Endothelial cell of umbilical vein (primary cell): ENCODE results near the gene DAD1. TPM values are rescaled to one million over a fixed set of nuclear protein-coding genes. Genes with fewer than 3 reads are reported as not detected.

Experiments used
- BruUV-seq: library from RNA; stranded (reverse); fragments of 400-500 nt; replicated peaks from 2 replicates; lab custom pipeline; 2021; lab: Mats Ljungman, UMichigan
- CTCF ChIA-PET: fragments of 300-600, 350-600 bp; sonication (Branson Sonifier 250); formaldehyde crosslinking; loops from one replicate; lab custom pipeline; 2021; ENCODE audit warnings: antibody characterized with exemption, inconsistent platforms; lab: Charles Lee
- POLR2A ChIA-PET: fragments of 300-600, 350-600 bp; sonication (Branson Sonifier 250); formaldehyde crosslinking; loops from one replicate; lab custom pipeline; 2021; ENCODE audit warnings: antibody characterized with exemption, inconsistent platforms; lab: Charles Lee
- DNase-seq: peaks from one replicate; pipeline ENCODE4 v3.0.0-alpha.2; 2011; ENCODE audit warnings: low read depth, low spot score
- FAIRE-seq: peaks from 2 replicates; lab custom pipeline; 2011; peaks lifted over from hg19 to GRCh38; lab: Jason Lieb, UNC
- H2AFZ ChIP-seq: 2 replicates; pipeline ENCODE4 v1.6.0; 2012; ENCODE audit warnings: low read depth, low read length, control low read depth, inconsistent platforms
- H3K27ac ChIP-seq: 2 replicates; pipeline ENCODE4 v1.5.1; 2011; ENCODE audit warnings: low read depth, mild to moderate bottlenecking, control low read depth, low read length, moderate library complexity; ENCODE audit not compliant: insufficient read depth
- H3K27me3 ChIP-seq, 2 experiments: 2 replicates each; pipeline versions ENCODE4 v1.6.0 to v1.6.1; 2011; ENCODE audit warnings: low read length in 2 of 2, mixed read lengths in 1 of 2; ENCODE audit not compliant: control insufficient read depth in 2 of 2, insufficient read depth in 2 of 2
- H3K36me3 ChIP-seq, 2 experiments: 2 replicates in 1 of 2; 3 replicates in 1 of 2; pipeline ENCODE4 v1.5.1; 2011; ENCODE audit warnings: low read length in 2 of 2, mild to moderate bottlenecking in 1 of 2, moderate library complexity in 1 of 2; ENCODE audit not compliant: control insufficient read depth in 2 of 2, insufficient read depth in 2 of 2; ENCODE audit errors: extremely low read depth in 1 of 2
- H3K4me1 ChIP-seq: 3 replicates; pipeline ENCODE4 v1.5.1; 2011; ENCODE audit warnings: mild to moderate bottlenecking, low read length; ENCODE audit not compliant: control insufficient read depth, insufficient read depth; ENCODE audit errors: extremely low read depth
- H3K4me2 ChIP-seq: 2 replicates; pipeline ENCODE4 v1.6.1; 2011; ENCODE audit warnings: low read length, control low read depth, mixed read lengths; ENCODE audit not compliant: insufficient read depth
- H3K4me3 ChIP-seq, 3 experiments: fragments of 200-600 bp in 1 of 3; sonication (generic), shearing (Covaris generic) in 1 of 3; replicated peaks in 1 of 3; 2 replicates each; pipeline ENCODE4 v1.5.1; 2011 to 2016; ENCODE audit warnings: control low read depth in 3 of 3, low read length in 3 of 3, mild to moderate bottlenecking in 2 of 3, inconsistent platforms in 1 of 3, low read depth in 1 of 3, moderate library complexity in 1 of 3; ENCODE audit not compliant: insufficient read depth in 1 of 3
- H3K79me2 ChIP-seq: 2 replicates; pipeline ENCODE4 v1.6.0; 2012; ENCODE audit warnings: low read length, inconsistent platforms; ENCODE audit not compliant: control insufficient read depth, insufficient read depth
- H3K9ac ChIP-seq: replicated peaks from 2 replicates; pipeline ENCODE3; 2011; ENCODE audit warnings: low read length, control low read depth; ENCODE audit not compliant: insufficient read depth; ENCODE audit errors: extremely low read depth
- H3K9me1 ChIP-seq: replicated peaks from 3 replicates; pipeline ENCODE4 v1.6.0; 2011; ENCODE audit warnings: mild to moderate bottlenecking, low read length; ENCODE audit not compliant: control insufficient read depth, insufficient read depth; ENCODE audit errors: extremely low read depth
- H3K9me3 ChIP-seq: replicated peaks from 2 replicates; pipeline ENCODE4 v1.5.1; 2012; ENCODE audit warnings: low read length, inconsistent platforms; ENCODE audit not compliant: control insufficient read depth, insufficient read depth
- H4K20me1 ChIP-seq: replicated peaks from 2 replicates; pipeline ENCODE3; 2011; ENCODE audit warnings: mild to moderate bottlenecking, low read length; ENCODE audit not compliant: control insufficient read depth, insufficient read depth; ENCODE audit errors: extremely low read depth
- EZH2 ChIP-seq: IDR thresholded peaks from 2 replicates; pipeline ENCODE4 v1.6.1; 2012; ENCODE audit warnings: borderline replicate concordance, low read depth, mild to moderate bottlenecking, moderate library complexity, low read length, inconsistent platforms; ENCODE audit not compliant: severe bottlenecking
- FOS ChIP-seq: IDR thresholded peaks from 2 replicates; pipeline ENCODE4 v1.6.1; 2011; ENCODE audit warnings: mild to moderate bottlenecking, low read length, moderate library complexity, borderline replicate concordance; ENCODE audit not compliant: insufficient read depth
- GATA2 ChIP-seq: IDR thresholded peaks from 2 replicates; pipeline ENCODE4 v1.7.0; 2011; ENCODE audit warnings: low read depth, mild to moderate bottlenecking, moderate library complexity, mixed read lengths, low read length; ENCODE audit not compliant: insufficient read length, insufficient read depth
- JUN ChIP-seq: IDR thresholded peaks from 2 replicates; pipeline ENCODE4 v1.6.1; 2011; ENCODE audit warnings: borderline replicate concordance, low read depth; ENCODE audit not compliant: insufficient read length, insufficient read depth
- MAX ChIP-seq: IDR thresholded peaks from 2 replicates; pipeline ENCODE4 v1.6.1; 2011; ENCODE audit not compliant: insufficient read depth, insufficient read length
- MYC ChIP-seq: IDR thresholded peaks from one replicate; pipeline ENCODE4 v1.6.1; 2011; ENCODE audit warnings: mild to moderate bottlenecking, low read depth, low read length
- POLR2A ChIP-seq: IDR thresholded peaks from 2 replicates; pipeline ENCODE4 v1.6.1; 2012; ENCODE audit warnings: low read depth, mild to moderate bottlenecking, control low read depth, low read length
- POLR2AphosphoS5 ChIP-seq: IDR thresholded peaks from 2 replicates; pipeline ENCODE4 v1.6.1; 2012; ENCODE audit warnings: low read depth, mild to moderate bottlenecking, control low read depth, low read length, moderate library complexity; ENCODE audit not compliant: insufficient read depth
- dilution Hi-C: fragments of 300-500 bp; cut with MboI; formaldehyde crosslinking; loops from one replicate; pipeline ENCODE4 v1.15.0; 2019; ENCODE audit warnings: low sequenced_read_pairs; ENCODE audit not compliant: extremely low pct_ligation_motif_present
- intact Hi-C: fragments of 100-400 bp; cut with micrococcal nuclease; formaldehyde crosslinking; loops from one replicate; pipeline ENCODE4 v1.10.0; 2022
- polyA plus RNA-seq, 4 experiments: library from polyadenylated mRNA; depleted of rRNA in 3 of 4; stranded (reverse) in 3 of 4; unstranded in 1 of 4; fragments of >200 nt; gene quantifications; 2 replicates each; pipeline versions ENCODE4 v1.2.1 to v1.2.3, GENCODE V29; 2011 to 2012; ENCODE audit warnings: missing spikeins in 1 of 4
- total RNA-seq: library from RNA; stranded (reverse); gene quantifications from 2 replicates; pipeline ENCODE4 v1.2.3, GENCODE V29; 2021
- TF ChIP-seq, protein P1 (sequence below), 2 donors: IDR thresholded peaks; 1 replicate in 1 of 2; 2 replicates in 1 of 2; pipeline ENCODE4 v1.5.1; 2011; ENCODE audit warnings: low read length in 2 of 2, mild to moderate bottlenecking in 2 of 2, moderate library complexity in 2 of 2, control low read depth in 1 of 2, inconsistent platforms in 1 of 2, low read depth in 1 of 2; ENCODE audit not compliant: insufficient read depth in 1 of 2; ENCODE audit errors: extremely low read depth in 1 of 2

DAD1 gene
- total and polyA plus RNA-seq, 2 donors (not counting 3 experiments of a cell fraction or from before 2014, with no cell fraction given): 299 to 1,227 TPM

DNA sequence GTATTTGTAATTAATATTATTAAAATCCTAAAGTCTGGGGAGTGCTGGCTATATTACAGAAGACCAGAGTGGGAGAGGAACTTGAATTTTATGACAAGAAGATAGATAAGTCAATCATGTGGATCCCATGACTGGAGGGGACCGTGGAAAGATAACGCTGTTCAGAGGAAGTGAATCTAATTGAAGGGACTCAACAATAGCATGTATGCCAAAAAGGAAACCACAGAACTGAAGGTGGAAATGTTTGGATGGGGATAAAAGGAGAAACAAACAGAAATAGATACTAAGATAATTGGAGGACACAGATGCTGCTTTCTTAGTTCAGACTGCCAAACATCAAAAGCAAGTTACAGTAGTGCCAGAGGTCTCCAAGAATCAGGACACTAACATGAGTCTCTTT is 34.0 kb upstream of the DAD1 start:
- peaks cover 7% of the 10 kb centered on the region for H3K4me1 ChIP-seq
- no peaks in the 10 kb centered on the region for H3K9me3 ChIP-seq
- H3K4me3 ChIP-seq: no peak overlapping the region
- peak overlapping the region; percentile 34 for H3K4me2 ChIP-seq
- H3K27me3 ChIP-seq: no peaks in the 10 kb centered on the region
- POLR2A ChIA-PET: no interaction called here
- FAIRE-seq (no peak), DNase-seq (peak; percentile 58)
- BruUV-seq: no TSS peak
- TF ChIP-seq MAX (no peak), JUN (no peak), MYC (no peak), EZH2 (no peak), GATA2 (no peak), FOS (no peak), POLR2AphosphoS5 (no peak), POLR2A (no peak)
- TF ChIP-seq, protein P1, sequence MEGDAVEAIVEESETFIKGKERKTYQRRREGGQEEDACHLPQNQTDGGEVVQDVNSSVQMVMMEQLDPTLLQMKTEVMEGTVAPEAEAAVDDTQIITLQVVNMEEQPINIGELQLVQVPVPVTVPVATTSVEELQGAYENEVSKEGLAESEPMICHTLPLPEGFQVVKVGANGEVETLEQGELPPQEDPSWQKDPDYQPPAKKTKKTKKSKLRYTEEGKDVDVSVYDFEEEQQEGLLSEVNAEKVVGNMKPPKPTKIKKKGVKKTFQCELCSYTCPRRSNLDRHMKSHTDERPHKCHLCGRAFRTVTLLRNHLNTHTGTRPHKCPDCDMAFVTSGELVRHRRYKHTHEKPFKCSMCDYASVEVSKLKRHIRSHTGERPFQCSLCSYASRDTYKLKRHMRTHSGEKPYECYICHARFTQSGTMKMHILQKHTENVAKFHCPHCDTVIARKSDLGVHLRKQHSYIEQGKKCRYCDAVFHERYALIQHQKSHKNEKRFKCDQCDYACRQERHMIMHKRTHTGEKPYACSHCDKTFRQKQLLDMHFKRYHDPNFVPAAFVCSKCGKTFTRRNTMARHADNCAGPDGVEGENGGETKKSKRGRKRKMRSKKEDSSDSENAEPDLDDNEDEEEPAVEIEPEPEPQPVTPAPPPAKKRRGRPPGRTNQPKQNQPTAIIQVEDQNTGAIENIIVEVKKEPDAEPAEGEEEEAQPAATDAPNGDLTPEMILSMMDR (IDR thresholded peaks at IDR 0.05; ENCODE audit: extremely low read depth in 1 of 2, insufficient read depth in 1 of 2, low read depth in 1 of 2, low read length in 2 of 2): no peak
- no peak overlapping the region for H3K9ac ChIP-seq
- dilution Hi-C loops: no loop called here
- no peak overlapping the region for H3K27ac ChIP-seq
- CTCF ChIA-PET: interaction anchor here (1.2 kb wide), 1 partner anchor 30 kb away, joined by 4 read pairs; no protein-coding TSS in a partner anchor
- intact Hi-C loops: no loop called here
- no peaks in the 10 kb centered on the region for H3K79me2 ChIP-seq
- H2AFZ ChIP-seq: peak overlapping the region; percentile 45
- no peaks in the 10 kb centered on the region for H4K20me1 ChIP-seq
- no peaks in the 10 kb centered on the region for H3K9me1 ChIP-seq
- no peaks in the 10 kb centered on the region for H3K36me3 ChIP-seq
